OCI-LY1 (cell line): ENCODE data around the gene VPS25.
"Not testable (repeated sequence)": the region's sequence is repeated elsewhere in the genome, so short reads cannot be mapped to it uniquely, and the experiment has no call there.

Experiments
- H2AFZ ChIP-seq: fragments of 200-600 bp; sonication (generic), shearing (Covaris generic); 2 replicates; pipeline ENCODE4 v1.6.0; 2014; ENCODE audit warnings: antibody characterized with exemption, mild to moderate bottlenecking, low read length
- H3F3A ChIP-seq: fragments of 200-600 bp; sonication (generic), shearing (Covaris generic); 2 replicates; pipeline ENCODE4 v1.6.0; 2014; ENCODE audit warnings: mild to moderate bottlenecking, antibody characterized with exemption, low read length, moderate library complexity; ENCODE audit not compliant: insufficient read depth
- H3K27ac ChIP-seq: fragments of 200-600 bp; sonication (generic); 2 replicates; pipeline ENCODE4 v1.5.1; 2014; ENCODE audit warnings: low read length, mixed run types, mild to moderate bottlenecking, low read depth; ENCODE audit not compliant: poor library complexity, severe bottlenecking
- H3K27me3 ChIP-seq: fragments of 200-600 bp; sonication (generic); 2 replicates; pipeline ENCODE4 v1.6.0; 2014; ENCODE audit warnings: antibody characterized with exemption, mild to moderate bottlenecking, low read length, moderate library complexity; ENCODE audit not compliant: insufficient read depth
- H3K36me3 ChIP-seq: fragments of 200-600 bp; sonication (generic); 2 replicates; pipeline ENCODE4 v1.6.1; 2014; ENCODE audit warnings: mild to moderate bottlenecking, antibody characterized with exemption, low read length, moderate library complexity, mixed read lengths; ENCODE audit not compliant: insufficient read depth
- H3K4me1 ChIP-seq: fragments of 200-600 bp; sonication (generic); 2 replicates; pipeline ENCODE4 v1.5.1; 2014; ENCODE audit warnings: mild to moderate bottlenecking, low read length, moderate library complexity; ENCODE audit not compliant: insufficient read depth, severe bottlenecking
- H3K4me2 ChIP-seq: fragments of 200-600 bp; sonication (generic), shearing (Covaris generic); 2 replicates; pipeline ENCODE4 v1.6.1; 2014; ENCODE audit warnings: low read length
- H3K4me3 ChIP-seq: fragments of 200-600 bp; sonication (generic); 2 replicates; pipeline ENCODE4 v1.5.1; 2014; ENCODE audit warnings: low read length, low read depth, mild to moderate bottlenecking, mixed read lengths; ENCODE audit not compliant: poor library complexity, severe bottlenecking
- H3K79me2 ChIP-seq: fragments of 200-600 bp; shearing (Covaris generic); 2 replicates; pipeline ENCODE4 v1.6.1; 2016; ENCODE audit warnings: mixed run types, low read length, mixed read lengths; ENCODE audit not compliant: insufficient read depth
- H3K9ac ChIP-seq: fragments of 200-600 bp; sonication (generic), shearing (Covaris generic); 2 replicates; pipeline ENCODE4 v1.6.1; 2014; ENCODE audit warnings: mild to moderate bottlenecking, low read length, mixed read lengths
- H3K9me2 ChIP-seq: fragments of 200-600 bp; sonication (generic), shearing (Covaris generic); 2 replicates; pipeline ENCODE4 v1.6.1; 2014; ENCODE audit warnings: low read depth, mild to moderate bottlenecking, low read length, mixed read lengths
- H3K9me3 ChIP-seq: fragments of 200-600 bp; shearing (Covaris generic); 2 replicates; pipeline ENCODE4 v1.6.1; 2014; ENCODE audit warnings: low read length, mixed read lengths
- H4K20me1 ChIP-seq: fragments of 200-600 bp; sonication (generic), shearing (Covaris generic); 2 replicates; pipeline ENCODE4 v1.6.0; 2016; ENCODE audit warnings: mild to moderate bottlenecking, low read length; ENCODE audit not compliant: insufficient read depth
- CTCF ChIP-seq: fragments of 200-600 bp; sonication (generic), shearing (Covaris generic); IDR thresholded peaks from 2 replicates; pipeline ENCODE4 v1.5.1; 2017; ENCODE audit warnings: mild to moderate bottlenecking, antibody characterized with exemption, low read length, moderate library complexity, mixed read lengths
- EZH2 ChIP-seq: fragments of 200-600 bp; sonication (generic), shearing (Covaris generic); IDR thresholded peaks from 2 replicates; pipeline ENCODE4 v1.8.0; 2017; ENCODE audit warnings: borderline replicate concordance, mixed run types, mild to moderate bottlenecking, antibody characterized with exemption, low read length, moderate library complexity, mixed read lengths

VPS25 gene

GRCh38 chr17:42766124-42766523, 7.1 kb upstream of the VPS25 start:
- Histone ChIP-seq H3K27me3 (0 out of 2 replicates have a peak, but pooled peaks cover 5% of the 10 kb centered on the region), H3K36me3 (no peaks in the 10 kb centered on the region), H2AFZ (no peak overlapping the region), H3F3A (no peaks in the 10 kb centered on the region), H3K9ac (no peak overlapping the region), H3K4me2 (no peak overlapping the region), H3K27ac (no peak overlapping the region), H3K9me3 (no peaks in the 10 kb centered on the region), H3K79me2 (no peaks in the 10 kb centered on the region), H3K9me2 (no peaks in the 10 kb centered on the region), H4K20me1 (no peaks in the 10 kb centered on the region), H3K4me3 (no peak overlapping the region), H3K4me1 (peaks cover 5% of the 10 kb centered on the region)
- TF ChIP-seq EZH2 (no peak), CTCF (no peak)

GRCh38 chr17:42767512-42767911, 5.7 kb upstream of the VPS25 start:
- H3K4me3 ChIP-seq, result no peak overlapping the region
- no peaks in the 10 kb centered on the region for H3K27me3 ChIP-seq
- peaks cover 1% of the 10 kb centered on the region for H3K4me1 ChIP-seq
- no peaks in the 10 kb centered on the region for H3K9me3 ChIP-seq
- no peak overlapping the region for H3K9ac ChIP-seq
- no peaks in the 10 kb centered on the region for H4K20me1 ChIP-seq
- H3F3A ChIP-seq, result no peaks in the 10 kb centered on the region
- TF ChIP-seq EZH2 (no peak), CTCF (no peak)
- H3K79me2 ChIP-seq, result no peaks in the 10 kb centered on the region
- no peaks in the 10 kb centered on the region for H3K9me2 ChIP-seq
- H3K4me2 ChIP-seq, result no peak overlapping the region
- no peak overlapping the region for H3K27ac ChIP-seq
- no peak overlapping the region for H2AFZ ChIP-seq
- H3K36me3 ChIP-seq, result no peaks in the 10 kb centered on the region

GRCh38 chr17:42768006-42768405, 5.2 kb upstream of the VPS25 start:
- not testable (repeated sequence) for H3K9me2 ChIP-seq, H3K27me3 ChIP-seq, H4K20me1 ChIP-seq, H3K4me1 ChIP-seq, H3K4me2 ChIP-seq, H3K27ac ChIP-seq, H2AFZ ChIP-seq, H3K9me3 ChIP-seq, H3F3A ChIP-seq, H3K9ac ChIP-seq, H3K36me3 ChIP-seq, H3K79me2 ChIP-seq, H3K4me3 ChIP-seq

- H4K20me1 ChIP-seq, H3K9ac ChIP-seq, H3K4me3 ChIP-seq, H3F3A ChIP-seq, H3K36me3 ChIP-seq, H3K27ac ChIP-seq, H3K27me3 ChIP-seq, H3K79me2 ChIP-seq, H3K9me3 ChIP-seq, H3K9me2 ChIP-seq, H2AFZ ChIP-seq, H3K4me2 ChIP-seq: not testable (repeated sequence)
- peaks cover 15% of the 10 kb centered on the region for H3K4me1 ChIP-seq
Observed at GRCh38 chr17:42769964-42770363, 3.3 kb upstream of the VPS25 start.
